Epidermal melanocyte (primary cell): ENCODE measurements around the gene TMEM123.

Source experiments
- DNase-seq: peaks from one replicate; pipeline ENCODE4 v3.0.0; 2011; ENCODE audit warnings: low spot score; ENCODE audit not compliant: insufficient read length

The TMEM123 gene

DNA sequence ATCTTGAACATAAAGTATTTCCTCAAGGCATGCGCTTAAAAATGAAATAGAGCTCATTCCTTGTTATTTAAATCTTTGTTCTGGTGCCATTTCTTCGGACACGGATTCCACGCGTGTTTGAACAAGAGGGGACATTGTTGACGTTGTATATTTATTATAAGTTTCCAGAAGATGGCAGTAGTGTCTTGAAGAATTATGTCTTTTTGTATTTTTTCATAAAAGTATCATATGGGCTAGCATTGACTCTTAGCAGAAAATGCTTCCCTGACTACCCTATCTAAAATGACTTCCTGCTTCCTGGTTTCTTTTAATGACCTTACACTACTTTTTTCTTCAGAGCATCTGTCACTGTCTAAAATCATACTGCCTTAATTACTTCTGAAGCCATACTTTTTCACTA, 85.2 kb downstream of the TMEM123 start:
- DNase-seq = peak; percentile 26

DNA sequence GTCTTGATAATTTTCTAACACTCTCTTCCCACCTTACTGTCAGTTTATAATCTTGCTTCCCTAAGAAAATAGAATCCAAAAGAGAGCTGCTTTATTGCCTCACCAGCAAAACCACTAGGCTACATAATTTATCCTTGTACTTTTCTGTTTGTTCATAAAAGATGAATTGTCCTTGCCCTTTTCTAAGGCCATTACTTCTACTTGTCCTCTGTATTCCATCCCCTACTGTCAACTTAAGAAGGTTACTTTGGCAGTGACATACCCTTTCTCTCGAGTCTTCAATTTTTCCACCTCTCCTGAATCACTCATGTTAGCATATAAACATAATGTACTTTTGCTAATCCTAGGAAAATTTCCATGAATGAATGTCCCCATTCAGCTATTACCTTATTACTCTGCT, 87.6 kb downstream of the TMEM123 start:
- no peak for DNase-seq

DNA sequence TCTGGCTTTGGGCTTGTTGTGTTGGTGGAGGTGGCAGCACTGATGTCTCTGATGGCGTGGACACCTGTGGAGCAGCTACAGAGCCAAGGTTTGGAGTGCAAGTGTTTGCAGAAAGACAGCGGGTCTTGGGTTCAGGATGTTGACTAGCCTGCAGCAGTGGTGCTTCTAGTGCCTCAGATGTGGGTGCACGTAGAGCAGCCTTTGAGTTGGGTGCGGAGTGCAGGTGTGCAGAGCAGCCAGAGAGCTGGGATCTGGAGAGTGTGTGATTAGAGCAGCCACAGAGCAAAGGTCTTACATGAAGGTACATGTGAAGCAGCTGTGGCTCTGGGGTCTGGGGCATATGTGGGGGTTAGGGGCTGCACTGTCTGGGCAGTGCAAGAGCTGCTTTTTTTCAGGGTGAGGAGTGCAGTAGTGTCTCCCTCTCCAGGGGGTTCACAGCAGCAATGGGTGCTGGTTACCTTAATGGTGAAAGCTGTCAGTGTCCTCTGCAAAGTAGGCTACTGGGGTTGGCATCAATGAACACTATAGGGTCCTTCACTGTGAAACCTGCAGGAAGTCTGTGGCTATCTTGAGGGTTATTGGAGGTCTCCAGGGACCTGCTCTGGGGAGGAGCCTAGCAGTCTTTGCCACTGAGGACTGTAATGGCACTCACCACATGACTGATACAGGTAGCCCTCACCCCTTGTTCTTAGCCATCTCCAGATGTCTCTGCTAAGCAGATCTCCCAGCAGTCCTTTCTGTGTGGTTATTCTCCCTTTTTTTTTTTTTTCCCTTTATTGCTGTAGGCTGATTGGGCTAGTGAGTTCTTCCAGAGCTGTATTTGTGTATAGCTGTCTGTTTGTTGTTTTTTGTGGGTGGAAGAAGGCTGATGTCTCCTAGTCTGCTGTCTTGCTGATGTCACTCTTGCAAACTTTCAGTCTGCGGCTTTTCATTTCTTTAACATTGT, 91.2 kb downstream of the TMEM123 start:
- no peak for DNase-seq

DNA sequence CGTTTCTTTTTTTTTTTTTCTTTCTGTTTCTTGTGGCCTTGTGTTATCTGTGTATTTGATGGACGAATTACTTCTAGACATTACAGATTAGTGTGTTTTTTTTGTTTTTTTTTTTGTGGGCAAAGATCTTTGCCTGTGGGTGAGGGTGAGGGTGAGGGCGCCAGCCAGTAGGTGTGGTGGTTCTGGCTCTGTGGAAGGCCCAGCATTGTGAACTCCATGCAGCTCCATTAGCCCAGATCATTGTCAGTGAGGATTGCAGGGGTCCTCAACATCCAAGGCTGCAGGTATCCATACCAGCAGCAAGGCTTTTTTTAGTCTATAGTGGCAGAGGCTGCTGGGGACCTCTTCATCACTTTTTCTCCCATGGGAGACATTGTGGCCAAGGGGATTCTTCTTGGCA, 91.9 kb downstream of the TMEM123 start:
- DNase-seq = no peak

DNA sequence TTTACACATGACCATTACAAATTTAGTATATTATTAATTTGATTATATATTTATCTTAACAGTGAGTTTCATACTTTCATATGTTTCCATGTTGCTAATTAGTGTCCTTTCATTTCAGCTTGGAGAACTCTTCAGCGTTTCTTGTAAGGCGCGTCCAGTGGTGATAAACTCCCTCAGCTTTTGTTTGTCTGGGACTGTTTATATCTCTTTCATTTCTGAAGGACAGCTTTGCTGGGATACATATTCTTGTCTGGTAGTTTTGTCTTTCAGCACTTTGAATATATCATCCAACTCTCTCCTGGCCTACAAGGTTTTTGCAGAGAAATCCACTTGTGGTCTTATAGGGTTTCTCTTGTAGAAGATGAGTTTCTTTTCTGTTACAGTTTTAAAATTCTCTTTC, 93.2 kb downstream of the TMEM123 start:
- DNase-seq = no peak

DNA sequence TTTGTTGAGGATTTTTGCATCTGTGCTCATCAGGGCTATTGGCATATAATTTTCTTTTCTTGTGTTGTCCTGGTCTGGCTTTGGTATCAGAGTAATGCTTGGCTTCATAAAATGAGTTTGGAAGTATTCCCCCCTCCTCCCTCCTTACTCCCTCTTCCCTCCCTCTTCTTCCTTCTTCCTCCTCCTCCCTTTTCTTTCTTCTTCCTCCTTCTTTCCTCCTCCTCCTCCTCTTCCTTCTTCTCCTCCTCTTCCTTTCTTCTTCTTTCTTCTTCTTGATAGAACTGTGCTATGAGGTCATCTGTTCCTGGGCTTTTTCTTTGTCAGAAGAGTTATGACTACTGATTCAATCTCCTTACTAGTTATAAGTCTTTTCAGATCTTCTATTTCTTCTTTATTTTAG, 95.4 kb downstream of the TMEM123 start:
- DNase-seq = no peak

- no peak for DNase-seq
Observed at GRCh38 chr11:102347462-102348370, 104.8 kb downstream of the TMEM123 start.

GRCh38 chr11:102346748-102347461, 105.7 kb downstream of the TMEM123 start, which contains the start of gene BIRC2:
TSS of gene BIRC2 (plus strand) at chr11:102347214. CDS start at chr11:102349855, 2,641 bp downstream.
- peak; percentile 42 for DNase-seq

GRCh38 chr11:102346456-102346747, 106.2 kb downstream of the TMEM123 start:
- no peak for DNase-seq
